H1 (cell line): Measurements from ENCODE around the gene IQSEC3. TPM values are rescaled to one million over a fixed set of nuclear protein-coding genes. Genes with fewer than 3 reads are reported as not detected.

ENCODE experiments used
- CHD7 ChIP-seq: fragments of 300-600 bp; sonication (generic); IDR thresholded peaks from 2 replicates; pipeline ENCODE4 v1.7.1; 2012; ENCODE audit warnings: low read length, moderate library complexity, mild to moderate bottlenecking, inconsistent platforms; ENCODE audit not compliant: insufficient replicate concordance
- POLR2A ChIP-seq, 2 experiments: IDR thresholded peaks; 1 replicate in 1 of 2; 2 replicates in 1 of 2; pipeline ENCODE4 v1.6.1; 2011; ENCODE audit warnings: low read depth in 2 of 2, low read length in 2 of 2, mild to moderate bottlenecking in 2 of 2; ENCODE audit errors: control extremely low read depth in 1 of 2
- RNF2 ChIP-seq: fragments of 200-900, 300-1000 bp; sonication (generic); IDR thresholded peaks from 2 replicates; pipeline ENCODE4 v1.7.1; 2016; ENCODE audit warnings: borderline replicate concordance, low read depth, mild to moderate bottlenecking, antibody characterized with exemption, low read length; ENCODE audit not compliant: poor library complexity, severe bottlenecking; ENCODE audit errors: missing control alignments
- polyA plus RNA-seq, 7 experiments: library from polyadenylated mRNA; depleted of rRNA in 3 of 7; stranded (reverse) in 5 of 7; unstranded in 2 of 7; fragments of >200 nt in 5 of 7; fragments of 200-250 nt in 2 of 7; gene quantifications; 1 replicate in 5 of 7; 2 replicates in 1 of 7; 4 replicates in 1 of 7; pipeline versions ENCODE4 v1.2.1 to v1.2.3, GENCODE V29; 2011 to 2013; ENCODE audit warnings: missing spikeins in 2 of 7, mixed read lengths in 2 of 7
- total RNA-seq: library from RNA; stranded (reverse); fragmentation: NEBNext Ultra II Directional; extraction: Animal tissue kit (Norgen Biotek cat#: 25700); gene quantifications from 2 replicates; pipeline ENCODE4 v1.2.1, GENCODE V29; 2021

Gene IQSEC3
- total and polyA plus RNA-seq, 2 of the 8 experiments (the other 6 are each of a cell fraction or from before 2014, with no cell fraction given), result 1.2 to 3.1 TPM

GRCh38 chr12:138171-138897 lies 71.8 kb downstream of the IQSEC3 start (continued):
- TF ChIP-seq CHD7 (no peak), POLR2A (IDR thresholded peaks at IDR 0.05; ENCODE audit: control extremely low read depth in 1 of 2, low read depth in 2 of 2, low read length in 2 of 2) (no peak), RNF2 (peak; percentile 67)
- TF ChIP-seq, all 59 proteins: peak for 3
